Fibroblast of skin of scalp (primary cell): ENCODE measurements around the gene CEP131.
"Not testable (repeated sequence)": the region's sequence is repeated elsewhere in the genome, so short reads cannot be mapped to it uniquely, and the experiment has no call there.

ENCODE experiments used
- DNase-seq: peaks from one replicate; pipeline ENCODE4 v3.0.0-alpha.2; 2013

The CEP131 gene

DNA sequence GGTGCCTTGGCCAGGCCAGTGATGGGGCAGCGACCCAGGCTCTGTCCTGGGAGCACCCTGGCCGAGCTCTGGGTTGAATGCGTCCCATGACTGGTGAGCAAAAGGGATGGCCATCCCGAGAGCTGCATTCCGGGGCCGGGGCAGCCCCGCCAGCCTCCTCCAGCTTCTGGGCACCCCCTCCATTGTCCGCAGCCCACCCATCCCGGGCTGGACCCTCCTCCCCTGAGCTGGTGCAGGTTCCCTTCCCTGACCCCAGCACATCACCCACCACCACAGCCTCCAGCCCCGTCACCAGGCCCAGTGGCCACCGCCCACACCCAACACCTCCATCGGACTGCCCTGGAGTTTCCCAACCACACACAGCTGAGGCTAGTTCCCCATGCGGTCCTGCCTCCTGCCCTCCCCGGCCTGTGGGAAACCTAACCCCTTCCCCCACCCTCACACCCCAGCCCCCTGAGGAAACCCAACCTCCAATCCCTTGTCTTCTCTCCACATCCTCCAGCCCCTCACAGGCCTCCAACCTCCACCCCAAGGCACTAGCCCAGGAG, 73.7 kb downstream of the CEP131 start:
- DNase-seq, result no peak

DNA sequence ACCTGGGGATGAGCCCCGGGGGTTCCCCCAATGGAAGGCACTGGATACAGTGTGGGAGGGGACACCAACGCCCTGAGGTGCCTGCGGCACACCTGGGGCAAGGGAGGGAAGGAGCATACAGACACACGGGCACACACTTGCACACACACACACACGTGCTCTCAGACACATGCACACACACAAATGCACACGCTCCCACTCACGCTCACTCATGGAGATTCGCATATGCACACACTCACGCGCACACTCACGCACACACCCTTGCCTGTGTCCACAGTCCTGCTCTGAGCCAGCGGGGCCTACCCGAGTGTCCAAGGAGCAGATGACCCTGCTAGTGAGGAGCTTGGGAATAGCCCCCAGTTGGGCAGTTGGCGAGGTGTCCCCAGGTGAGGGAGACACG, 74.2 kb downstream of the CEP131 start:
- DNase-seq, result no peak

DNA sequence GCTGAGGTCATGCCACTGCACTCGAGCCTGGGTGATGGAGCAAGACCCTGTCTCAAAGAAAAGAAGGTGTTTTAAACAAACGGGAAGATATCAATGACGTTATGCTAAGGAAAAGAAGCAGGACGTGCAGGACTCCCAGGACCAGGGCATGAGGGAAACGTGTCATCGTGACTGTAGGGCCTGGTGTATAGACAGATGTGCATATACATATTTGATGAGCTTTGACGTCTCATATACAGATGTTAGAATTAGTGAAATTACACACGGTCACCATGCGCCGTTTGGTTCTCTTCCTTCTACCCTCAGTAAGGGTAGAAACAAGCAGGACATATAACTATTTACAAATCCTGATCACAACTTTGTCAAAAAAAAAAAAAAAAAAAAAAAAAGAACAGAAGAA, 75.1 kb downstream of the CEP131 start:
- DNase-seq, result no peak

- not testable (repeated sequence) for DNase-seq
These were observed 76.6 kb downstream of the CEP131 start for GRCh38 chr17:81146208-81146607.

DNA sequence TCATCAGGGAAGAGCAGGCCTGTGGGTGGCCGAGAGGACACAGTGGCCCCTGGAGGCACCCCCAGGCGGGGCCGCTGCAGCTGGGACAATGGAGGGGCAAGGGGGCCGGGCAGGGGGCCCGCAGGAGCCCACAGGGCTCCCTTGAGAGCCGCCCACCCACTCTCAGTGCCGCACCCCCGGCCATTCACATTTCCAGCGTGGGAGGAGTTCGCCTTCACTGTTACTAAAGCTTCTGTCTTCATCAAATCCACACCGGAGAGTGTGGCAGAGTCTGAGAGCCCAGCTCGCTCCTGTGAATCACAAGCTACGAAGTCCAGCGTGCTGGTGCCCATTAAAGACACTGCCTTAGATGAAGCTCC, 78.4 kb downstream of the CEP131 start:
- no peak for DNase-seq

DNA sequence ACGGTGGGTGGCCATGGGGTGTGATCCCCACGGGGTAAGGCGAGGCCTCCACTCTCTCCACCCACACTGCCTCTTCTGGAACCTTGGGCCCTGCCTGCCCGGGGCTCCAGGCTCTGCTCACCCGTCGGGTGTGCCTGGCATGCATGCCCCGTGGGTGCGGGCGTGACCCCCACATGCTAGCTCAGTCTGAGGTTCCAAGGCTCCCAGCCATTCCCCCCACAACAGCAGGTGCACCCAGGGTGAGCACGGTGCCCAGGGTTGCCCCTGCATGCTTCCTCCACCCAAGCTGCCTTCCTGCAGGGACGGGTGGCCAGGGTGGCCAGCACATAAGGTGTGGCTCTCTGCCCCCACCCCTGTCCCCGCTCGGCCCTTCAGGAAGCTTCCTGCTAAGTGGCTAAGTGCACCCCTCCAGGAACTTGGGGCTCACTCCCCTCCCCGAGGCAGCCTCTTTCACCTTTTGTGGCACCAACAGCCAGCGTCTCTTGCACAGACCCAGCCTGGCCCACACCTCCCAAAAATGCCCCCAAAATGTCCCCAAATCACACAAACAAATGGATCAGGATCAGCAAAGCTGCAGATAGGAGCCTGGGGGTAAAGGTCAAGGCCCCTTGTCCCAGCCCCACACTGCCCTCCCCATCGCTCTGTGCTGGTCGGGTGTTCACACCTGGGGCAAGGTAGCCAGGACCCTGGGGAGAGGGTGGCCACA, 78.9 kb downstream of the CEP131 start:
- no peak for DNase-seq

GRCh38 chr17:81143200-81143527, 79.6 kb downstream of the CEP131 start:
- no peak for DNase-seq

GRCh38 chr17:81142301-81143199, 80.2 kb downstream of the CEP131 start:
- peak; percentile 75 for DNase-seq

DNA sequence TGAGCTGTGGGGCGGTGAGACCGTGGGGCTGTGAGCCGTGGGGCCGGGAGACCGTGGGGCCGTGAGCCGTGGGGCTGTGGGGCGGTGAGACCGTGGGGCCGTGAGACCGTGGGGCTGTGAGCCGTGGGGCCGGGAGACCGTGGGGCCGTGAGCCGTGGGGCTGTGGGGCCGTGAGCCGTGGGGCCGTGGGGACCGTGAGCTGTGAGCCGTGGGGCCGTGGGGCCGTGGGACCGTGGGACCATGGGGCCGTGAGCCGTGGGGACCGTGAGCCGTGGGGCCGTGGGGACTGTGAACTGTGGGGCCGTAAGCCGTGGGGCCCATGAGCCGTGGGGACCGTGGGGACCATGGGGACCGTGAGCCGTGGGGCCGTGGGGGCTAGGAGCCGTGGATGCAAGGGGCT, 82.1 kb downstream of the CEP131 start:
- no peak for DNase-seq

DNA sequence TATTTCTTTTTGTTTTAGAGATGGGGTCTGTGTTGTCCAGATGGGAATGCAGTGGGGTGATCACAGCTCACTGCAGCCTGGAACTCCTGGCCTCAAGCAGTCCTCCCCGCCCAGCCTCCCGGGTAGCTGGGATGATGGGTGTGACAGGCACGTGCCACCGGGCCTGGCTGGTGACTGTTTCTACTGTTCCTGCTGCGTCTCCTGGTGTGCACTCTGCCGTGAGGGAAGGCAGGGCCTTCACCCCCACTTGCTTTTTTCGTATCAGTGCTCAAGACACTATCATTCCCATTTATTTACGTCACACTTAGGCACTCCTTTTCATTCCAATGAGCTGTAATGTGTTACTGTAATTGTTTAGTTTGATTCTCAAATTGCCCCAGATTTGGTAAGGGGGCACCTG, 82.7 kb downstream of the CEP131 start:
- DNase-seq, result no peak
